ENCODE data around the gene SPR.

Gene SPR

DNA sequence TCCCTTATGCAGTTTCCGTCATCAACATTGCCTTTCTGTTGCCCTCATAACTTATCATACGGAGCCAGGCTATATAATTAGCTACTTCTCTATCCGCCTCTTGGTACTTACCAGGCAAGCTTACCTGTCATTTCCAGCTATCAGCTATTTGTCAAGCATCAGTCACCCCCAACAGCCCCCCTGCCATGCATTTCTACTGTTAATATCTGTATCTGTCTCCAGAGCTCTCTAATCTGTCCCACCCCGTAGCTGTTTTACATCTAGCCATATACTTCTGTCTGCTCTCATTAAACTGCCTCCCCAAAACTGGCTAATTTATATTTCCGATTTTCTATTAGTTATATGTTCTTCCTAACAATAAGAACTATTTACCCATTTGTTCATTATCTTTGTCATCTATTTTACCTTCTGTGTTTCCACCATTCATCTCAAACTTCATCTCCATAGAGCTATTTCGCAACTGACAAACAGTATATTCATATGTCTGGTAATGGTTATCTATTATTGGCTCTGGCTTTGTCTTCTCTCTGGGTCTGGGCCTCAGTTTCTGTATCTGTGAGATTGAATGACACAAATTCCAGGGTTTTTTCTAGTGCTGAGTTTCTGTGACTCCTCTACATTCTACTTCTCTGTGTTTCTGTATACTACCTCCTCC lies 39.7 kb downstream of the SPR start:
- no peak overlapping the region for H3K27ac ChIP-seq (ENCODE audit: low read length)

GRCh38 chr2:72927619-72928550 lies 40.7 kb downstream of the SPR start:
- no peak overlapping the region for H3K27ac ChIP-seq (ENCODE audit: low read length)
- no peak overlapping the region for H3K4me3 ChIP-seq (ENCODE audit: low read length)
- H3K9me3 ChIP-seq (ENCODE audit: control insufficient read depth, low read depth, low read length) = no peaks in the 10 kb centered on the region
- no peak overlapping the region for H3K9ac ChIP-seq (ENCODE audit: low read length)
- no peaks in the 10 kb centered on the region for H3K36me3 ChIP-seq (ENCODE audit: control insufficient read depth, low read depth, low read length)
- peaks cover 98% of the 10 kb centered on the region for H3K27me3 ChIP-seq (ENCODE audit: control insufficient read depth, insufficient read depth, low read length)
- peaks cover 20% of the 10 kb centered on the region for H3K4me1 ChIP-seq (ENCODE audit: control insufficient read depth, low read depth, low read length)

More for the DNA sequence above, 39.7 kb downstream of the SPR start:
- no peak overlapping the region for H3K4me3 ChIP-seq (ENCODE audit: low read length)
- peaks cover 20% of the 10 kb centered on the region for H3K4me1 ChIP-seq (ENCODE audit: control insufficient read depth, low read depth, low read length)
- no peaks in the 10 kb centered on the region for H3K9me3 ChIP-seq (ENCODE audit: control insufficient read depth, low read depth, low read length)
- H3K9ac ChIP-seq (ENCODE audit: low read length) = no peak overlapping the region
- H3K27me3 ChIP-seq (ENCODE audit: control insufficient read depth, insufficient read depth, low read length) = peaks cover 98% of the 10 kb centered on the region
- H3K36me3 ChIP-seq (ENCODE audit: control insufficient read depth, low read depth, low read length) = no peaks in the 10 kb centered on the region

GRCh38 chr2:72929010-72929409 lies 41.8 kb downstream of the SPR start:
- no peaks in the 10 kb centered on the region for H3K36me3 ChIP-seq (ENCODE audit: control insufficient read depth, low read depth, low read length)
- H3K9ac ChIP-seq (ENCODE audit: low read length) = no peak overlapping the region
- peaks cover 95% of the 10 kb centered on the region for H3K27me3 ChIP-seq (ENCODE audit: control insufficient read depth, insufficient read depth, low read length)

DNA sequence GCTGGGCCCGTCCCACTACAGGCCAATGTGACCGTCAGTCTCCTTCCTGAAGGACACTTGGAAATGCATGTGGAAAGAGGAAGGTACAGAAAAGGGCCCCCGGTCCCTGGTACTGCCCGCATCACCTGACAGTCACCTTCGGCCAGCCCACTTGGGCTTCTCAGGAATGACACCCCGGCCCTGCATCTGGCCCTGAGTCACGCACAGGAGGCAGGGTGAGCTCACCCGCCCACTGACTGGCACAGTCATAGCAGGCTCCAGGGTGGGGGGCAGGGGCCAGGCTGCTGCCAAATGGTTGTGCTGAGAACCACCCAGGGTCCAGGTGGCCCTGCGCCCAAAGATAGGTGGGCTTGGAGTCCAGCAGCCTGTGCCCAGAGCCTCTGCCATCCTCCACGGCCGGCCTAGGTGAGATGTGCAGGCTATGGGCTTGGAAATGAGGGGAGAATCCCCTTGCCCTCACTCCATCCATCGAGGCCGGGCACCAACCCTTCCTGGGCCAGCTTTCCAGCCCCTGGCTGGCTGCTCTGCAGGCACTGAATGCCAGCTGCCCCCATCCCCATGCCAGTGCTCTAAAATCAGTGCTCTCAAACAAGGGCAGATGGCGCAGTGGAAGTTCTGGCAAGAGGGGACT lies 44.2 kb downstream of the SPR start:
- Histone ChIP-seq H3K36me3 (ENCODE audit: control insufficient read depth, low read depth, low read length) (no peaks in the 10 kb centered on the region), H3K9me3 (ENCODE audit: control insufficient read depth, low read depth, low read length) (no peaks in the 10 kb centered on the region), H3K9ac (ENCODE audit: low read length) (no peak overlapping the region), H3K4me3 (ENCODE audit: low read length) (no peak overlapping the region), H3K27me3 (ENCODE audit: control insufficient read depth, insufficient read depth, low read length) (peaks cover 89% of the 10 kb centered on the region), H3K4me1 (ENCODE audit: control insufficient read depth, low read depth, low read length) (peaks cover 4% of the 10 kb centered on the region), H3K27ac (ENCODE audit: low read length) (no peak overlapping the region)

More at GRCh38 chr2:72929010-72929409, 41.8 kb downstream of the SPR start:
- Histone ChIP-seq H3K27ac (ENCODE audit: low read length) (no peak overlapping the region), H3K4me1 (ENCODE audit: control insufficient read depth, low read depth, low read length) (peaks cover 20% of the 10 kb centered on the region), H3K4me3 (ENCODE audit: low read length) (no peak overlapping the region), H3K9me3 (ENCODE audit: control insufficient read depth, low read depth, low read length) (no peaks in the 10 kb centered on the region)

DNA sequence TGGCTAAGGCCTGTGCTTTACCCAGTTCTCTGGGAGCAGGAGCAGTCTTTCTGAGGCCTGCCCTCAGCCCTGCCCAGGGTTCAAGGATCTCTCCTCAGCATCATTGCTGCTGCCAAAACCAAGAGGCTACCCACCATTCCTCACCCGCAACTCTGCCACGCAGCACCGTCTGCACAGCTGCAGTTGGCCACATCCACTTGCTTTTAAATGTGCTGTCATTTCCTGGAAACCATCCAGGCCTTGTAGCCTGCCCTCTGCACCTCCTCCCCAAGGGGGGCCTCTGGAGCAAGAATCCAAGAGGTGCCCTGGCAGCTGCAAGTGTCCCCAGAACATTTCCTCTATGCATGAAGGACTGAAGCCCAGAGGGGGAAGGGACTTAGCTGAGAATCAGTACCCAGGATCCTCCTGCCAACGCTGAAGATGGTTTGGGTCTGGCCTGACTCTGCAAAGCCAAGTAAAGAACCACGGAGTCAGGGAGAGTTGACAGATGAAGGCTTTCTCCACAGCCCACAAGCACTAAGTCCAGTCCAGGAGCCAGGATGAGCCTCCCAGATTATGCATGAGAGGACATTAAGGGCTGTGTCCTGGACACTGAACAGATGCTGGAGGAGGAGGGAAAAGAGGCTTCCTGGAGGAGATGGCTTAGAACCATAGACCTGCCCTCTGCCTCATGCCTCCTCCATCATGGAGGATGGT lies 45.0 kb downstream of the SPR start:
- H3K27me3 ChIP-seq (ENCODE audit: control insufficient read depth, insufficient read depth, low read length) = peaks cover 81% of the 10 kb centered on the region

GRCh38 chr2:72932805-72933204 lies 45.6 kb downstream of the SPR start:
- H3K4me3 ChIP-seq (ENCODE audit: low read length) = no peak overlapping the region
- no peak overlapping the region for H3K9ac ChIP-seq (ENCODE audit: low read length)
- H3K36me3 ChIP-seq (ENCODE audit: control insufficient read depth, low read depth, low read length) = no peaks in the 10 kb centered on the region
- no peaks in the 10 kb centered on the region for H3K9me3 ChIP-seq (ENCODE audit: control insufficient read depth, low read depth, low read length)
- H3K27ac ChIP-seq (ENCODE audit: low read length) = no peak overlapping the region
- H3K27me3 ChIP-seq (ENCODE audit: control insufficient read depth, insufficient read depth, low read length) = peaks cover 75% of the 10 kb centered on the region
- peaks cover 3% of the 10 kb centered on the region for H3K4me1 ChIP-seq (ENCODE audit: control insufficient read depth, low read depth, low read length)

More for the DNA sequence above, 45.0 kb downstream of the SPR start:
- no peak overlapping the region for H3K4me3 ChIP-seq (ENCODE audit: low read length)
- H3K9me3 ChIP-seq (ENCODE audit: control insufficient read depth, low read depth, low read length) = no peaks in the 10 kb centered on the region
- peaks cover 3% of the 10 kb centered on the region for H3K4me1 ChIP-seq (ENCODE audit: control insufficient read depth, low read depth, low read length)
- no peaks in the 10 kb centered on the region for H3K36me3 ChIP-seq (ENCODE audit: control insufficient read depth, low read depth, low read length)
- H3K27ac ChIP-seq (ENCODE audit: low read length) = no peak overlapping the region
- H3K9ac ChIP-seq (ENCODE audit: low read length) = no peak overlapping the region

- H3K9me3 ChIP-seq (ENCODE audit: control insufficient read depth, low read depth, low read length) = no peaks in the 10 kb centered on the region
- no peak overlapping the region for H3K9ac ChIP-seq (ENCODE audit: low read length)
- no peak overlapping the region for H3K27ac ChIP-seq (ENCODE audit: low read length)
- H3K4me1 ChIP-seq (ENCODE audit: control insufficient read depth, low read depth, low read length) = peaks cover 3% of the 10 kb centered on the region
- H3K4me3 ChIP-seq (ENCODE audit: low read length) = no peak overlapping the region
- H3K27me3 ChIP-seq (ENCODE audit: control insufficient read depth, insufficient read depth, low read length) = peaks cover 71% of the 10 kb centered on the region
- no peaks in the 10 kb centered on the region for H3K36me3 ChIP-seq (ENCODE audit: control insufficient read depth, low read depth, low read length)
These were observed 46.0 kb downstream of the SPR start for GRCh38 chr2:72933207-72933606.

GRCh38 chr2:72933646-72934151 lies 46.5 kb downstream of the SPR start:
- Histone ChIP-seq H3K4me1 (ENCODE audit: control insufficient read depth, low read depth, low read length) (peaks cover 3% of the 10 kb centered on the region), H3K27me3 (ENCODE audit: control insufficient read depth, insufficient read depth, low read length) (peaks cover 66% of the 10 kb centered on the region), H3K9ac (ENCODE audit: low read length) (no peak overlapping the region), H3K36me3 (ENCODE audit: control insufficient read depth, low read depth, low read length) (no peaks in the 10 kb centered on the region), H3K27ac (ENCODE audit: low read length) (no peak overlapping the region), H3K4me3 (ENCODE audit: low read length) (no peak overlapping the region), H3K9me3 (ENCODE audit: control insufficient read depth, low read depth, low read length) (no peaks in the 10 kb centered on the region)

DNA sequence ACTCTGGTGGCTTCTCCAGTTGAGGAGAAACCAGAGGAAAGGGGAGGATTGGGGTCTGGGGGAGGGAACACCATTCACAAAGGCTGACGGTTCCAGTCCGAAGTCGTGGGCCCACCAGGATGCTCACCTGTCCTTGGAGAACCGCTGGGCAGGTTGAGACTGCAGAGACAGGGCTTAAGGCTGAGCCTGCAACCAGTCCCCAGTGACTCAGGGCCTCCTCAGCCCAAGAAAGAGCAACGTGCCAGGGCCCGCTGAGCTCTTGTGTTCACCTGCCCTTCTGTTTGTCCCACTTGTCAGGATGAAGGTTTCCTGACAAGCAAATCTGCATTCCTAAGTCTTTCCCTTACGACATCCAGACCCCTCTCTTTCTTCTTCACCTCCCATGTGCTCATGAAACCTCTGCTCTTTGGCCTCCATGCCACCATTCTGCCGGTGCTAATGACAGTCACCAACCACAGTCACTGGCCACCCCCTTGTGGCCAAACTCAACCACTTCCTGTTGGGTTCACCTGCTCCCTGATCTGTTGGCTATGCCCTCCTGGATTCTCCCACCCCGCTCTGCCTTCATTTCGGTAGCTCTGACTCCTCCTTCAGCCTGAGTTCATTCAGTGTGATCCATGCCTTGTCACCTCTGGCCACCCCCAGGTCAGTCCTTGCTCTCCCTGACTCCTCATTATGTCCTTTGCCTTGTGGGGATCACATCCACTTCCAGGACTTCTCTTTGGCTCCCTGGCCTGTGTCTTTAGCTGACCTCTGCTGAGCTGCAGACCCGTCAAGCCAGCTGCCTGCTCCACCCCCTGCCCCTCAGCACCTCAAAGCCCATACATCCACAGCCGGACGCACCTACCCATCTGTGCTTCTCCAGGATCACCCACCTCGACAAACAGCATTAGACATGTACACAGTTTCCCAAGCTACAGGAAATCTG lies 47.7 kb downstream of the SPR start:
- peaks cover 63% of the 10 kb centered on the region for H3K27me3 ChIP-seq (ENCODE audit: control insufficient read depth, insufficient read depth, low read length)
- H3K27ac ChIP-seq (ENCODE audit: low read length) = no peak overlapping the region
- no peak overlapping the region for H3K4me3 ChIP-seq (ENCODE audit: low read length)
- no peaks in the 10 kb centered on the region for H3K36me3 ChIP-seq (ENCODE audit: control insufficient read depth, low read depth, low read length)
- peaks cover 3% of the 10 kb centered on the region for H3K4me1 ChIP-seq (ENCODE audit: control insufficient read depth, low read depth, low read length)
- no peak overlapping the region for H3K9ac ChIP-seq (ENCODE audit: low read length)
- no peaks in the 10 kb centered on the region for H3K9me3 ChIP-seq (ENCODE audit: control insufficient read depth, low read depth, low read length)

- H3K27ac ChIP-seq (ENCODE audit: low read length) = no peak overlapping the region
- H3K36me3 ChIP-seq (ENCODE audit: control insufficient read depth, low read depth, low read length) = no peaks in the 10 kb centered on the region
- peaks cover 57% of the 10 kb centered on the region for H3K27me3 ChIP-seq (ENCODE audit: control insufficient read depth, insufficient read depth, low read length)
- no peak overlapping the region for H3K4me3 ChIP-seq (ENCODE audit: low read length)
- peaks cover 6% of the 10 kb centered on the region for H3K4me1 ChIP-seq (ENCODE audit: control insufficient read depth, low read depth, low read length)
- no peak overlapping the region for H3K9ac ChIP-seq (ENCODE audit: low read length)
- H3K9me3 ChIP-seq (ENCODE audit: control insufficient read depth, low read depth, low read length) = no peaks in the 10 kb centered on the region
These were observed 48.4 kb downstream of the SPR start for GRCh38 chr2:72935611-72935957.

Measured in iPS-18a (cell line).